ENCODE results near the gene CRISP1.
"Not testable (repeated sequence)": the region's sequence is repeated elsewhere in the genome, so short reads cannot be mapped to it uniquely, and the experiment has no call there.

The CRISP1 gene

DNA sequence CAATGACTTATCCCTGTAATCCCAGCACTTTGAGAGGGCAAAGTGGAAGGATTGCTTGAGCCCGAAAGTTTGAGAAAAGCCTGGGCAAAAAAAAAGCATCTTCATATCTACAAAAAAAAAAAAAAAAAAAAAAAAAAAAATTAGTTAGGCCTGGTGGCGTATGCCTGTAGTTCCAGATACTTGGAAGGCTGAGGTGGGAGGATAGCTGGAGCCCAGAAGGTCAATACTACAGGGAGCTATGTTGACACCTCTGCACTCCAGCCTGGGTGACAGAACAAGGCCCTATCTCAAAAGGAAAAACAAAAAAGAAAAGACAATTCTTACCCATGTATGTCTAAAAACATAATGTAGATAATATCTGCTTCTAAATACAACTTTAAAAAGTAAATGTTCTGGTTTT, 27.2 kb downstream of the CRISP1 start:
- no peak for DNase-seq

DNA sequence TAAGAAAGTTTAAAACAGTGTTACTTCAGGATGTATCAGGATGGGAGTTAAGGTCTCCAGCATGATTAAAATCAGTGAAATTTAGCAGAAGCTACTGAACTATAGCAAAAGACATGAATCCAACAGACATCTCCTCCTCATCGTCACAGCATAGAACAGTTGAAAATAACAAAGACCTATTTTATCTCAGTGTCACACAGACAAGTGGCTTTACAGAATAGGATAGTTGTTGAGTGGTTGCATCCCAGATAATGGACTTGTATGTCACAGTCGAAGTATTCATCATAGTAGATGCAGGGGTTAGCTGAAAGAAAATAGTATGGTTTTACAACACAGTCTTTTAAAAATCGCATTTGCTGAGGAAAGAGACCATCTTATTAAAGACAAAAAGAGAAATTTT, 31.2 kb downstream of the CRISP1 start:
- DNase-seq = no peak

DNA sequence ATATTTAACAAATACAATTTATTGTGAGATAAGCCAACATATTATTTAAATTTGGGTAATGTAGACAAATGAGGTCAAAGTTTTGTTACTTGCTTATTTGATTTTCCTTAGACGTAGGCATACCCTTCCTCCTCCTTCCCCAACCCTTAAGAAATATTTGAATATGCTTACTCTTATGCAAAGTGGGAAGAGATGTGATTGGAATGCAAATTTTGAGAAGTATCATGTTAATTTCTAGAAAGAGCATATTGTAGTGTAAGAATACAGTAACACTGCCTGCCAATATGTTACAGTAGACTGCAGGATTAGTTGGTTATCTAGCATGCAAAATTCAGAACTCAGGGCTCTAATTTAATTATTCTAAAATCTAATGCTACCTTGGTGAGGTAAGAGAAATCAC, 32.9 kb downstream of the CRISP1 start:
- DNase-seq = no peak

DNA sequence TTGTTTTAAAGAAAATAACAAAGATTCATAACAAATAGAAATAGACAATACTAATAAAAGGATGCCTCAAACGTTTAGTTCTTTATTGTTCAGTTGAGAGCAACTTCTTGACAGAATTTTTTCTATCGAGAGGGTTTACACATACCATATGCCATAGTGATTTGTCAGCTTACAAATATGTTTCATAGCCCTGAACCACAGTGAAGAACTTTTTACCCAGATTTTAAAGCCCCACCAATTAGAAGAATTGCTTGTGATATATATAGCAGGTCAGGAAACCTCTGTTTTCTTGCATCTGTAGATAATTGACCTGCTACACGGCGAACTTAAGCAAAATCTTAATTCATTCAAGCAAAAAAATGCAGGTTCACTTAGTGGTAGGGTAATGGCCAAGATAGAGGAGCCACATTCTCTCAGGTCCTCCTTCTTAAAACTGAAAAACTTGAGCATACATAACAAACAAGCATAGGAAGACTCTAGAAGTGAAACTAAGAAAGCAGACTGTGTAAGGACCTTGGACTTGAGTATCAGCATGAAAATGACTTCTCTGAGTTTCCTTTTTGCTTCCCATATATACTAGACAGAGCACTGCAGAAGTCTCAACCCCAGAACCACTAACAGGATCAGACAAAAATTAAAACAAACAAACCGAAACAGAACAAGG, 39.5 kb downstream of the CRISP1 start:
- no peak for DNase-seq

DNA sequence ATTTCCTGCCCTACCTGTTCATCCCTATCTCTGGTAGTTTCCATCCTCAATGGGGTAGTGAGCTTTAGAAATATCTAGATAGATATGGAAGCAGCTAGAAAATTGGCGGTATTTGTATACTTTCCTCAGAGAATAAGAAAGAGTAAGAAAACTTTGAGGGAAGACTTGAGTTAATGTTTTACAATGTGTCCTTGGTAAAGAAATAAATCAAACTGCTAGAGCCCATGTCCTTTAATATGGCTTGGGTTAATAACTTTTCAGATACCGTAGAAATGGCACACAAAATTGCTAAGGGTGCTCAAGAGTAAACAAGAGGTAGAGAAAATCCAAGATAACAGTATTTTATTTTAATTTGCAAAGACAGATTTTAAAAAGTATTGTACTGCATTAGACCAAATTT, 51.2 kb downstream of the CRISP1 start:
- DNase-seq = no peak

DNA sequence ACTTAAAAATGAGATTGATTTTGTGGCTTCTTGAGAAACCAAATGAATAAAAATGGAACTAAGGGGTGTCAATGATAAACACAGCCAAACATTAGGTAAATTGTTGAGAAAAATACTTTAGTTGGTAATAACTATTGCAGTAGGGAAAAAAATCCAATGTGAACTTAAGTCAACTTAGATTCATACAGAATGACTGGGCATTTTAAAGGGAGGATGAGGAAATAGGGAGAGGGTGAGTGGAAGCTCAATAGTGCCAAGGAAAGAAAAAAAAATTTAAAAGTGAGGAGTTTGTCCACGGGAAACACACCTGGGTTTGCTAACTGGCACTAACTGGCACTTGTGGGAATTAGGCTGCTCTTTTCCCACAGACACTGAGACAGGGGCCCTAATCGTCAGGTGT, 53.1 kb downstream of the CRISP1 start:
- no peak for DNase-seq

DNA sequence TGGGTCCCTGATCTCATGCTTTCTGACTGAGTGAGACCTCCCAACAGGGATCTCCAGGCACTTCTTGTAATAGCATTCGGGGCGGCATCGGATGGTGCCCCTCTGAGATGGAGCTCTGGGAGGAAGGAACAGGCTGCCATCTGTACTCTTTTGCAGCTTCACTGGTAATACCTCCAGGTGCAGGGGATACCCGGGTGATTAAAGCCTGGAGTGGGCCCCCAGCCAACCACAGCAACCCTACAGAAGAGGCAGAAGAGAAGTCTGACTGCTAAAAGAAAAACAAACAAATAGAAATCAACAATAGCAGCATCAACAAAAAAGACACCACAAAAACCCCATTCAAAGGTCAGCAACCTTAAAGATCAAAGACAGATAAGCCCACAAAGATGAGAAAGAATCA, 60.2 kb downstream of the CRISP1 start:
- no peak for DNase-seq

DNA sequence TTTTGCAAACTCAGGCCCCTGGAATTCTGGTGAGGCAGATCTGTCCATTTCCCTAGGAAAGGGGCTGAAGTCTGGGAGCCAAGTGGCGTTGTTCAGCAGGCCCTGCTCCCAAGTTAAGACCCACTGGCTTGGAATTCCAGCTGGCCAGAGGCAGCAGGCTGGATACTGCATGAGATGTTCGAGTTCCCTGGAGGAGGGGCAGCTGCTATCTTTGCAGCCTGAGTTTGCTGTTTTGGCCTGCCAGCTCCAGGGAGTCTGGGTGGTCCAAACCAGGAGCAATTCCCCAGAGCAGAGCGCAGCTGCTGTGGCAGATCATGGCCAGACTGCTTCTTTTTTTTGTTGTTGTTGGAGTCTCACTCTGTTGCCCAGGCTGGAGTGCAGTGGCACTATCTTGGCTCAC, 61.1 kb downstream of the CRISP1 start:
- DNase-seq = no peak

DNA sequence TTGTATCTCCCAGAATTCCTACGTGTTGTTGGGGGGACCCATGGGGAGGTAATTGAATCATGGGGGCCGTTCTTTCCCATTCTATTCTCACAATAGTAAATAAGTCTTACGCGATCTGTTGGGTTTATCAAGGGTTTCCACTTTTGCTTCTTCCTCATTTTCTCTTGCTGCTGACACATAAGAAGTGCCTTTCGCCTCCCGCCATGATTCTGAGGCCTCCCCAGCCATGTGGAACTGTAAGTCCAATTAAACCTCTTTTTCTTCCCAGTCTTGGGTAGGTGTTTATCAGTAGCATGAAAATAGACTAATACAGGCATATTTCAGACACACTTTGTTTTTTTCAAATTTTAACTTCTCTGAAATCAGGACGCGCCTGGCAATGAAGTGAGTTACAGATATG, 64.8 kb downstream of the CRISP1 start:
- DNase-seq = no peak

DNA sequence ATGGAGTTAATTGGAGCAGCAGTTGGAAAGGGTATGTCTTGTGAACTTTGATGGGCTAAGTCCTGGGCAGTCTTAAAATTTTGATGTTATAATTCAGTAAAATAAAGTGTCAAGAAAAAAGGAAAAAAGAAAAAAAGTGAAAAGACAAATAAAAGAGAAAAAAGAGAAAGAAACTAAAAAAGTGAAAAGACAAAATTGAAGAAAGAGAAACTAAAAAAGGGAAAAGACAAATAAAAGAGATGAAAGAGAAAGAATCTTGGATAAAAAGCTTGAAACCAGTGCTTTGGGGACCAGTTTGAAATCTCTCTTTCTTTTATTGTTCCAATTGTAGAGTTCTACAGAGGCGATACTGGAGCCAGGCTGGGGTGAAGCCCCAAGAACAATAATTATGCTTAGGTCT, 67.2 kb downstream of the CRISP1 start:
- no peak for DNase-seq

DNA sequence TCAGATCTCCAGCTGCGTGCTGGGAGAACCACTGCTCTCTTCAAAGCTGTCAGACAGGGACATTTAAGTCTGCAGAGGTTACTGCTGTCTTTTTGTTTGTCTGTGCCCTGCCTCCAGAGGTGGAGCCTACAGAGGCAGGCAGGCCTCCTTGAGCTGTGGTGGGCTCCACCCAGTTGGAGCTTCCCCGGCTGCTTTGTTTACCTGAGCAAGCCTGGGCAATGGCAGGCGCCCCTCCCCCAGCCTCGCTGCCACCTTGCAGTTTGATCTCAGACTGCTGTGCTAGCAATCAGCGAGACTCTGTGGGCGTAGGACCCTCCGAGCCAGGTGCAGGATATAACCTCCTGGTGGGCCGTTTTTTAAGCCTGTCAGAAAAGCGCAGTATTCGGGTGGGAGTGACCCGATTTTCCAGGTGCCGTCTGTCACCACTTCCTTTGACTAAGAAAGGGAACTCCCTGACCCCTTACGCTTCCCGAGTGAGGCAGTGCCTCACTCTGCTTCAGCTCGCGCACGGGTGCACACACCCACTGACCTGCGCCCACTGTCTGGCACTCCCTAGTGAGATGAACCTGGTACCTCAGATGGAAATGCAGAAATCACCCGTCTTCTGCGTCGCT, 69.4 kb downstream of the CRISP1 start:
- DNase-seq = not testable (repeated sequence)

DNA sequence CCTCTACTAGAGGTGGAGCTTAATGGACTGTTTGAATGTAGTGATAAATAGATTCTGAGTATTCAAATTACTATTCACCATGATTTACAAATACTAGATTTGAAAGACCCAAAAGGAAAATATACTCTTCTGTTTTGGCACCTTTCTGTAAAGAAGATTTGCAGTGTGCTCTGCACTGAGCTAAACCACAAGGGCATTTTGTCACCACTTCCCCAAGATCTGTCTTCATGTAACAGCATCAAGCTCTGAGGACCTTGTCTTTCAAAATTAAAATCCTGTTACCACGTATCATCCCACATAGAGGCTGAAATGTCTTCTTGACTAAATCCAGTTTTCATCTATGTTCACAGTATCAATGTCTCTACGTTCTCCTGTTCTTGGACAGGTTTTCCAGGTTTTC, 76.0 kb downstream of the CRISP1 start:
- DNase-seq = no peak

DNA sequence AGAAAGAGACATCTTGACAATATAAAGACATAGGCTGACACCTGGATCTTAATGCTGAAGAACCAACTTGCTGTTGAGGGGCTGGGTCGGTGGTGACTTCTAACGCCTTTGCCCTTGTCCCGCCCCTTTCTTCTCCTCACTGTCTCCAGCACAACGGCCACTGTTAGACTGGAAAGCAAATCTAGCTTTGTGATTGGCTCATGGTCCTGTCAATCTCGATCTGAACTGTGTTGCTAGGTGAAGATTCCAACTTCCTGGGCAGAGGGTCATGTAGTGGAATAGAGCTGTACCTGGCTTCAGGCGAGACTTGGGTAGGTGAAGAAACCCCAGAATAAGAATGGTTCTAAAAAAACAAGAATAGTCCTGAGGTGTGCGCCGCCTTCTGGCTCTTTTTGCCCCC, 79.2 kb downstream of the CRISP1 start, which contains the start of gene PGK2:
PGK2 (minus strand) TSS at position 110 of the 400 bp plus-strand sequence; CDS start at position 12, 98 bp downstream.
- no peak for DNase-seq

DNA sequence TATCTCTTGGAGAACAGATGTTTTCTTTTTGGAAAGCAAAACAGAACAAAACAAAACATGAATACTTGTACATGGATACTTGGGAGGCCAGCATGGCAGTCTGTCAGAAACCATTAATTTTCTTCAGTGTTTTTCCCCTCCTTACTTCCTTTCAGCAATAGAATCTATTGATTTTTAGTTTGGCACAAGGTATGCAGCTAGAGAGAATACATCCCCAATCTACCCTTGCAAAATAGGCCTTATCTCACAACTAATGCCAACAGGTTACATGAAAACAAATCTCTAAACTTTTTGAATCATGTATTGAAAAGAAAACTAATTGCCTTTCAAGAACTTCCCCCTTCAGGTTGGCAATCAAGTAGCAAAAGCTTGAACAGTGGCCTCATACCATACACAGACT, 82.1 kb downstream of the CRISP1 start:
- no peak for DNase-seq
